Anterior cingulate cortex (tissue), 58 donors: Measurements from ENCODE around the gene UBE2D2.
A peak's percentile ranks its signal among the peaks of the same experiment; 100 is the strongest.
"Not testable (repeated sequence)": the region's sequence is repeated elsewhere in the genome, so short reads cannot be mapped to it uniquely, and the experiment has no call there.

Experiments used
- DNase-seq, 58 donors: peaks; one replicate each; lab custom pipeline; 2025; lab: John Stamatoyannopoulos, UW

UBE2D2 gene

GRCh38 chr5:139560752-139561654 lies at the start of gene UBE2D2:
TSS of gene UBE2D2 (plus strand) at chr5:139561339. CDS start at chr5:139561792, 453 bp downstream.
- DNase-seq, result peak; percentile 71 to 96 (median 92)

- no peak for DNase-seq
These were observed 48.3 kb upstream of the UBE2D2 start for GRCh38 chr5:139512786-139513390.

- DNase-seq, result peak in 52 of 58 donors; percentile 2 to 75 (median 46)
These were observed 47.7 kb upstream of the UBE2D2 start for GRCh38 chr5:139513434-139513833.

- DNase-seq, result peak in 15 of 58 donors; percentile 4 to 56 (median 36)
These were observed 47.2 kb upstream of the UBE2D2 start for GRCh38 chr5:139513852-139514485.

- no peak for DNase-seq
These were observed 46.7 kb upstream of the UBE2D2 start for GRCh38 chr5:139514486-139514856.

GRCh38 chr5:139517683-139518564 lies 43.2 kb upstream of the UBE2D2 start:
- peak in 57 of 58 donors; percentile 44 to 95 (median 85) for DNase-seq

GRCh38 chr5:139523635-139524445 lies 37.3 kb upstream of the UBE2D2 start:
- DNase-seq, result peak in 2 of 58 donors; percentile 8 to 11

GRCh38 chr5:139524446-139524845 lies 36.7 kb upstream of the UBE2D2 start:
- DNase-seq, result no peak

- DNase-seq, result no peak
These were observed 36.1 kb upstream of the UBE2D2 start for GRCh38 chr5:139524940-139525585.

GRCh38 chr5:139525586-139526308 lies 35.4 kb upstream of the UBE2D2 start:
- DNase-seq, result not testable (repeated sequence)

- peak in 1 of 58 donors; percentile 27 for DNase-seq
These were observed 34.6 kb upstream of the UBE2D2 start for GRCh38 chr5:139526309-139527089.

GRCh38 chr5:139527090-139527470 lies 34.1 kb upstream of the UBE2D2 start:
- not testable (repeated sequence) for DNase-seq

- not testable (repeated sequence) for DNase-seq
These were observed 33.2 kb upstream of the UBE2D2 start for GRCh38 chr5:139527896-139528467.

- not testable (repeated sequence) for DNase-seq
These were observed 32.4 kb upstream of the UBE2D2 start for GRCh38 chr5:139528695-139529094.

- DNase-seq, result not testable (repeated sequence)
These were observed 31.1 kb upstream of the UBE2D2 start for GRCh38 chr5:139530079-139530478.

- DNase-seq, result no peak
These were observed 29.4 kb upstream of the UBE2D2 start for GRCh38 chr5:139531772-139532169.
